Measurements from ENCODE around the gene PRKAR2A.
"Not testable (repeated sequence)": the region's sequence is repeated elsewhere in the genome, so short reads cannot be mapped to it uniquely, and the experiment has no call there.

Gene PRKAR2A

DNA sequence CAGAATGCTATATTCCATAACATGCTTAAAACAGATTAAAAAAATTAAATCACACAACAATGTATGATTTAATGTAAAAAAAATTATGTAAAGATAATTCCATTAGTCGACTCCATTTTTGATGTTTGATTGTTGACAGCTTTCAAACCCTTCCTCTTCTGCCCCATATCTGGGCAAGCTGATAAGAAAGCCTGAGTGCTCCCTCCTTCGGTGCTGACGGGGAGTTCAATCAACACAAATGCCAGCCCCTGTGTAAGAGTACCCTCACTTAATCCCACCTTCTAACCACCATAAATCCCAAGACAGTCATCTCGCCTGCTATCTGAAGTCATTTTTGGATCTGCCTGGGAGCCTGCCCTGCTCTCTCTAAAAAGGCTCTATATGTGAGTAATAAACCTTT is 70.8 kb downstream of the PRKAR2A start:
- H3K4me3 ChIP-seq (ENCODE audit: low read depth, low read length) = no peak overlapping the region
- H3K9me3 ChIP-seq (ENCODE audit: control insufficient read depth, low read length) = no peaks in the 10 kb centered on the region
- H3K79me2 ChIP-seq = no peaks in the 10 kb centered on the region
- H3K27ac ChIP-seq = no peak overlapping the region
- no peak overlapping the region for H3K4me2 ChIP-seq (ENCODE audit: low read length)
- no peaks in the 10 kb centered on the region for H3K36me3 ChIP-seq (ENCODE audit: control insufficient read depth, insufficient read depth, low read length)
- TF ChIP-seq, protein P1, sequence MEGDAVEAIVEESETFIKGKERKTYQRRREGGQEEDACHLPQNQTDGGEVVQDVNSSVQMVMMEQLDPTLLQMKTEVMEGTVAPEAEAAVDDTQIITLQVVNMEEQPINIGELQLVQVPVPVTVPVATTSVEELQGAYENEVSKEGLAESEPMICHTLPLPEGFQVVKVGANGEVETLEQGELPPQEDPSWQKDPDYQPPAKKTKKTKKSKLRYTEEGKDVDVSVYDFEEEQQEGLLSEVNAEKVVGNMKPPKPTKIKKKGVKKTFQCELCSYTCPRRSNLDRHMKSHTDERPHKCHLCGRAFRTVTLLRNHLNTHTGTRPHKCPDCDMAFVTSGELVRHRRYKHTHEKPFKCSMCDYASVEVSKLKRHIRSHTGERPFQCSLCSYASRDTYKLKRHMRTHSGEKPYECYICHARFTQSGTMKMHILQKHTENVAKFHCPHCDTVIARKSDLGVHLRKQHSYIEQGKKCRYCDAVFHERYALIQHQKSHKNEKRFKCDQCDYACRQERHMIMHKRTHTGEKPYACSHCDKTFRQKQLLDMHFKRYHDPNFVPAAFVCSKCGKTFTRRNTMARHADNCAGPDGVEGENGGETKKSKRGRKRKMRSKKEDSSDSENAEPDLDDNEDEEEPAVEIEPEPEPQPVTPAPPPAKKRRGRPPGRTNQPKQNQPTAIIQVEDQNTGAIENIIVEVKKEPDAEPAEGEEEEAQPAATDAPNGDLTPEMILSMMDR (IDR thresholded peaks at IDR 0.05) = no peak
- H3K4me1 ChIP-seq = no peaks in the 10 kb centered on the region
- no peak overlapping the region for H3K9ac ChIP-seq
- no peak overlapping the region for H2AFZ ChIP-seq
- H3K27me3 ChIP-seq (ENCODE audit: control insufficient read depth, insufficient read depth, low read length) = no peaks in the 10 kb centered on the region

DNA sequence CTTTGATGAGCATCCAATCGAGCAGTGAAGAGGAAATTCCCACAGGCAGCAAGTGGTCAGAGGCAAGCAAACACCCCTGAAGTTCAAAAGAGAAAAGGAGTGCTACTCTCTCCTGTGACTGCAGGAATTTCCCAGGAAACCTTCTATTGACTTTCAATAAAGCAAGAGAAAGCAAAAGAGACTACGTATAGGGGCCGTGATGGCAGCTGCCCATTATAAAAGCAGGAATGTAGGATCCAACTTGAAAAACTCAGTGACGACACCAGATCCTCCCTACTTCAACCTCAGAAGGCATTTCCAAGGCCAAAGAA is 77.5 kb downstream of the PRKAR2A start:
- H3K4me1 ChIP-seq = no peaks in the 10 kb centered on the region
- H2AFZ ChIP-seq = no peak overlapping the region
- H3K79me2 ChIP-seq = no peaks in the 10 kb centered on the region
- TF ChIP-seq, protein P1 (IDR thresholded peaks at IDR 0.05) = no peak
- no peaks in the 10 kb centered on the region for H3K36me3 ChIP-seq (ENCODE audit: control insufficient read depth, insufficient read depth, low read length)
- H3K9ac ChIP-seq = no peak overlapping the region
- H3K27me3 ChIP-seq (ENCODE audit: control insufficient read depth, insufficient read depth, low read length) = no peaks in the 10 kb centered on the region
- H3K9me3 ChIP-seq (ENCODE audit: control insufficient read depth, low read length) = no peaks in the 10 kb centered on the region
- H3K27ac ChIP-seq = no peak overlapping the region
- no peak overlapping the region for H3K4me3 ChIP-seq (ENCODE audit: low read depth, low read length)
- no peak overlapping the region for H3K4me2 ChIP-seq (ENCODE audit: low read length)

DNA sequence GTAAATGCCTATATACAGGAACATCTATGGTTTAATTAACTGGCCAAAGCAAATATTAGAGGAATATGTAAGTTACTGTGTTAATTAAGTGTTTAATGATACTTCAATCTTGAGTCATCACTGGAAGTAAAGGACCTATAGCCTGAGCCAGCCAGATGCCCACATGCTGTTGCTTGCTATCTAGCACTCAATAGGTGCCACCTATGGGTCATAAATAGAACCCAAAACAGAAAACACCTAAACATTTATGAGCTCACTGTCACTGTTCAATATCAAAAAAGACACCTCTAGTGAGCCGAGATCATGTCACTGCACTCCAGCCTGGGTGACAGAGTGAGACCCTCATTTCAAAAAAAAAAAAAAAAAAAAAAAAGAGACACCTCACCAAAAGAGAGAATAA is 82.3 kb downstream of the PRKAR2A start:
- H3K27me3 ChIP-seq (ENCODE audit: control insufficient read depth, insufficient read depth, low read length) = no peaks in the 10 kb centered on the region
- no peak overlapping the region for H2AFZ ChIP-seq

DNA sequence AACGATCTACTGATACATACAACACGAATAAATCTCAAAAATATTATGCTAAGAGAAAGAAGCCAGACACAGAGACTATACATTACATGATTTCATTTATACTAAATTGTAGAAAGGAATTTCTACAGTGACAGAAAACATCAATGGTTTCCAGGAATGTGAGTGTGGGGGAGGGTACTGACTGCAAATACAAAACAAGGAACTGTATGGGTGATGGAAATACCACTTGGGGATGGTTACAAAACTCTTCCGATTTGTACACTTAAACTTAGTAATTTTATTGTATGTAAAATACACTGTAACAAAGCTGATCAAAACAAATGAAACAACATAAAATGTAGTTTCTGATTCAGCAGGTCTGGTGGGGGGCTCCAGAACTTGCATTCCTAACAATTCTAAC is 84.9 kb downstream of the PRKAR2A start:
- H3K4me3 ChIP-seq (ENCODE audit: low read depth, low read length) = no peak overlapping the region
- no peaks in the 10 kb centered on the region for H3K9me3 ChIP-seq (ENCODE audit: control insufficient read depth, low read length)
- no peaks in the 10 kb centered on the region for H3K27me3 ChIP-seq (ENCODE audit: control insufficient read depth, insufficient read depth, low read length)
- TF ChIP-seq, protein P1 (IDR thresholded peaks at IDR 0.05) = no peak
- H3K36me3 ChIP-seq (ENCODE audit: control insufficient read depth, insufficient read depth, low read length) = no peaks in the 10 kb centered on the region
- no peak overlapping the region for H3K9ac ChIP-seq
- H2AFZ ChIP-seq = no peak overlapping the region
- H3K27ac ChIP-seq = no peak overlapping the region
- H3K79me2 ChIP-seq = no peaks in the 10 kb centered on the region
- no peak overlapping the region for H3K4me2 ChIP-seq (ENCODE audit: low read length)
- H3K4me1 ChIP-seq = no peaks in the 10 kb centered on the region

More for the DNA sequence above, 82.3 kb downstream of the PRKAR2A start:
- no peaks in the 10 kb centered on the region for H3K4me1 ChIP-seq
- H3K4me2 ChIP-seq (ENCODE audit: low read length) = no peak overlapping the region
- no peaks in the 10 kb centered on the region for H3K36me3 ChIP-seq (ENCODE audit: control insufficient read depth, insufficient read depth, low read length)
- H3K9ac ChIP-seq = no peak overlapping the region
- TF ChIP-seq, protein P1 (IDR thresholded peaks at IDR 0.05) = peak; percentile 22
- no peak overlapping the region for H3K27ac ChIP-seq
- no peaks in the 10 kb centered on the region for H3K9me3 ChIP-seq (ENCODE audit: control insufficient read depth, low read length)
- H3K79me2 ChIP-seq = no peaks in the 10 kb centered on the region
- no peak overlapping the region for H3K4me3 ChIP-seq (ENCODE audit: low read depth, low read length)

DNA sequence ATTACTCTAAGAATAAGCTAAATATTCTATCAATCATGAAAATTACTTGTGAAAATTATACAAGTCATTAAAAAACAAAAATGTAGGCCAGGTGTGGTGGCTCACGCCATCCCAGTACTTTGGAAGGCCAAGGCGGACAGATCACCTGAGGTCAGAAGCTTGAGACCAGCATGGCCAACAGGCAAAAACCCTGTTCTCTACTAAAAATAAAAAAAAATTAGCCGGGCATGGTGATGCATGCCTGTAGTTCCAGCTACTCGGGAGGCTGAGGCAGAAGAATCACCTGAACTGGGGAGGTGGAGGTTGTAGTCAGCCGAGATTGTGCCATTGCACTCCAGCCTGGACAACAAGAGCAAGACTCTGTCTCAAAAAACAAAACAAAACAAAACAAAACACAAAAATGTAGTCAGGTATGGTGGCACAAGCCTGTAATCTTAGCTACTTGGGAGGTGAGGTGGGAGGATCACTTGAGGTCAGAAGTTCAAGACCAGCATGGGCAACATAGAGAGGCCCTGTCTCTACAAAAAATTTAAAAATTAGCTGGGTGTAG is 87.6 kb downstream of the PRKAR2A start:
- H3K9ac ChIP-seq; H3K36me3 ChIP-seq (ENCODE audit: control insufficient read depth, insufficient read depth, low read length); H3K79me2 ChIP-seq; H3K27ac ChIP-seq; H2AFZ ChIP-seq; H3K4me3 ChIP-seq (ENCODE audit: low read depth, low read length); H3K4me2 ChIP-seq (ENCODE audit: low read length); H3K9me3 ChIP-seq (ENCODE audit: control insufficient read depth, low read length); H3K4me1 ChIP-seq; H3K27me3 ChIP-seq (ENCODE audit: control insufficient read depth, insufficient read depth, low read length): not testable (repeated sequence)

DNA sequence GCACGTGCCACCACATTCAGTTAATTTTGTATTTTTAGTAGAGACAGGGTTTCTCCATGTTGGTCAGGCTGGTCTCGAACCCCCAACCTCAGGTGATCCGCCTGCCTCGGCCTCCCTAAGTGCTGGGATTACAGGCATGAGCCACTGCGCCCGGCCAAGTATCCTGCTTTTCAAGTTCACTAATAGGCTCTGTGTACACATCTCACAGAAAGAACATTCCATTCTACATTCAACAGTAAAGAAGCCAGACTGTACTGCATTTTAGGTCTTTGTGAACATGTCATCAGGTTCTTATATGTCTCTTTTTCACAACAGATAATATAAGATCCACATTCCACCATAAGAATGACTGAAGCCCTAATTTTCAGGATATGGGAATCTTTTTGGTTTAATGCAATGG is 88.1 kb downstream of the PRKAR2A start:
- not testable (repeated sequence) for H3K4me2 ChIP-seq (ENCODE audit: low read length)

More for the DNA sequence above, 88.1 kb downstream of the PRKAR2A start:
- H3K27ac ChIP-seq; H3K4me1 ChIP-seq; H3K79me2 ChIP-seq; H3K9me3 ChIP-seq (ENCODE audit: control insufficient read depth, low read length); H2AFZ ChIP-seq; H3K9ac ChIP-seq; H3K4me3 ChIP-seq (ENCODE audit: low read depth, low read length); H3K36me3 ChIP-seq (ENCODE audit: control insufficient read depth, insufficient read depth, low read length); H3K27me3 ChIP-seq (ENCODE audit: control insufficient read depth, insufficient read depth, low read length): not testable (repeated sequence)

All from parathyroid adenoma (tissue), 2 donors.